Activated CD4-positive, alpha-beta T cell treated with anti-CD3 and anti-CD28 coated beads, Interleukin-2, amount 10 ng/mL, durations not matched to agents 24 days and 14 days (primary cell): Measurements from ENCODE around the gene CEP164. TPM values are rescaled to one million over a fixed set of nuclear protein-coding genes. Genes with fewer than 3 reads are reported as not detected.
"Not testable (repeated sequence)": the region's sequence is repeated elsewhere in the genome, so short reads cannot be mapped to it uniquely, and the experiment has no call there.

Source experiments
- DNase-seq: peaks from one replicate; pipeline ENCODE4 v3.0.0; 2022
- H3K27ac Mint-ChIP-seq: one replicate; pipeline ENCODE4 v1.8.0; 2022; ENCODE audit warnings: mild to moderate bottlenecking, mixed read lengths
- H3K27me3 Mint-ChIP-seq: one replicate; pipeline ENCODE4 v1.8.0; 2022; ENCODE audit warnings: mixed read lengths
- H3K36me3 Mint-ChIP-seq: one replicate; pipeline ENCODE4 v1.8.0; 2022; ENCODE audit warnings: low read depth, mild to moderate bottlenecking, mixed read lengths
- H3K4me1 Mint-ChIP-seq: one replicate; pipeline ENCODE4 v1.8.0; 2021; ENCODE audit warnings: mixed read lengths
- H3K4me3 Mint-ChIP-seq: one replicate; pipeline ENCODE4 v1.8.0; 2022; ENCODE audit warnings: mild to moderate bottlenecking, moderate library complexity, mixed read lengths
- H3K9me3 Mint-ChIP-seq: one replicate; pipeline ENCODE4 v1.8.0; 2021; ENCODE audit warnings: mixed read lengths
- intact Hi-C: fragments of 100-400 bp; cut with micrococcal nuclease; formaldehyde crosslinking; loops from one replicate; pipeline ENCODE4 v1.15.1; 2023
- total RNA-seq: library from RNA; stranded (reverse); gene quantifications from 2 replicates; pipeline ENCODE4 v1.2.3, GENCODE V29; 2022

Gene CEP164
- total RNA-seq, 1 donor from 2014 or later = 39.0 TPM

- Mint-ChIP-seq H3K27me3 (peaks cover 60% of the 10 kb centered on the region), H3K4me1 (peaks cover 4% of the 10 kb centered on the region), H3K27ac (no peak overlapping the region), H3K9me3 (no peaks in the 10 kb centered on the region), H3K4me3 (peak overlapping the region; percentile 68), H3K36me3 (no peaks in the 10 kb centered on the region)
- intact Hi-C loops = no loop called here
- no peak for DNase-seq
These were observed 12.1 kb upstream of the CEP164 start for GRCh38 chr11:117315285-117316196.

GRCh38 chr11:117316197-117316961 lies 11.3 kb upstream of the CEP164 start, which contains the start of gene BACE1:
Gene BACE1 (minus strand): TSS chr11:117316256. CDS start chr11:117315795, 461 bp downstream.
- H3K4me3 Mint-ChIP-seq = peak within 1 kb of the TSS; percentile 68
- H3K36me3 Mint-ChIP-seq = no peaks in the 10 kb centered on the region
- H3K9me3 Mint-ChIP-seq = no peaks in the 10 kb centered on the region
- no peak within 1 kb of the TSS for H3K27ac Mint-ChIP-seq
- H3K27me3 Mint-ChIP-seq = peaks cover 61% of the 10 kb centered on the region
- H3K4me1 Mint-ChIP-seq = peaks cover 4% of the 10 kb centered on the region
- intact Hi-C loops = no loop called here
- DNase-seq = peak; percentile 71

GRCh38 chr11:117318738-117319137 lies 8.9 kb upstream of the CEP164 start:
- intact Hi-C loops = no loop called here
- DNase-seq = no peak
- H3K27me3 Mint-ChIP-seq = peaks cover 53% of the 10 kb centered on the region
- peaks cover 4% of the 10 kb centered on the region for H3K4me1 Mint-ChIP-seq
- H3K4me3 Mint-ChIP-seq = no peak overlapping the region
- H3K9me3 Mint-ChIP-seq = no peaks in the 10 kb centered on the region
- H3K36me3 Mint-ChIP-seq = no peaks in the 10 kb centered on the region
- no peak overlapping the region for H3K27ac Mint-ChIP-seq

- Mint-ChIP-seq H3K36me3 (no peaks in the 10 kb centered on the region), H3K9me3 (no peaks in the 10 kb centered on the region), H3K4me1 (peaks cover 4% of the 10 kb centered on the region), H3K4me3 (no peak overlapping the region), H3K27me3 (peaks cover 49% of the 10 kb centered on the region), H3K27ac (no peak overlapping the region)
- no peak for DNase-seq
- intact Hi-C loops = no loop called here
These were observed 8.3 kb upstream of the CEP164 start for GRCh38 chr11:117319214-117319840.

- not testable (repeated sequence) for H3K27ac Mint-ChIP-seq, H3K36me3 Mint-ChIP-seq, H3K27me3 Mint-ChIP-seq, H3K9me3 Mint-ChIP-seq, H3K4me3 Mint-ChIP-seq, DNase-seq
- H3K4me1 Mint-ChIP-seq = peaks cover 12% of the 10 kb centered on the region
- intact Hi-C loops = loop anchor here (1.0 to 2.0 kb wide), 2 partner anchors 97 to 148 kb away; partner anchors contain the start of gene SIDT2
These were observed 443 bp upstream of the CEP164 start for GRCh38 chr11:117327255-117327566.

GRCh38 chr11:117328375-117329010 lies 839 bp downstream of the CEP164 start:
- intact Hi-C loops = no loop called here
- Mint-ChIP-seq H3K27me3 (peaks cover 5% of the 10 kb centered on the region), H3K36me3 (no peaks in the 10 kb centered on the region), H3K4me3 (no peak overlapping the region), H3K9me3 (no peaks in the 10 kb centered on the region), H3K4me1 (peaks cover 15% of the 10 kb centered on the region), H3K27ac (no peak overlapping the region)
- DNase-seq = no peak

GRCh38 chr11:117332843-117333242 lies 5.2 kb downstream of the CEP164 start:
- DNase-seq = no peak
- Mint-ChIP-seq H3K4me1 (peaks cover 10% of the 10 kb centered on the region), H3K27me3 (no peaks in the 10 kb centered on the region), H3K4me3 (no peak overlapping the region), H3K9me3 (no peaks in the 10 kb centered on the region), H3K27ac (no peak overlapping the region), H3K36me3 (peaks cover 5% of the 10 kb centered on the region)
- intact Hi-C loops = no loop called here

- H3K4me1 Mint-ChIP-seq = peaks cover 10% of the 10 kb centered on the region
These were observed 6.3 kb downstream of the CEP164 start for GRCh38 chr11:117333917-117334316.

GRCh38 chr11:117334896-117335295 lies 7.2 kb downstream of the CEP164 start:
- no peaks in the 10 kb centered on the region for H3K27me3 Mint-ChIP-seq
- H3K36me3 Mint-ChIP-seq = peaks cover 10% of the 10 kb centered on the region
- peaks cover 10% of the 10 kb centered on the region for H3K4me1 Mint-ChIP-seq
- intact Hi-C loops = no loop called here
- H3K9me3 Mint-ChIP-seq = no peaks in the 10 kb centered on the region
- DNase-seq = no peak
- H3K4me3 Mint-ChIP-seq = no peak overlapping the region
- no peak overlapping the region for H3K27ac Mint-ChIP-seq

More at GRCh38 chr11:117333917-117334316, 6.3 kb downstream of the CEP164 start:
- H3K27ac Mint-ChIP-seq = no peak overlapping the region
- H3K36me3 Mint-ChIP-seq = peaks cover 9% of the 10 kb centered on the region
- H3K4me3 Mint-ChIP-seq = no peak overlapping the region
- H3K9me3 Mint-ChIP-seq = no peaks in the 10 kb centered on the region
- no peaks in the 10 kb centered on the region for H3K27me3 Mint-ChIP-seq
- intact Hi-C loops = no loop called here
- DNase-seq = no peak

- intact Hi-C loops = no loop called here
- H3K4me3 Mint-ChIP-seq = no peak overlapping the region
- H3K27ac Mint-ChIP-seq = no peak overlapping the region
These were observed 7.7 kb downstream of the CEP164 start for GRCh38 chr11:117335399-117335798.

GRCh38 chr11:117337076-117337475 lies 9.4 kb downstream of the CEP164 start:
- Mint-ChIP-seq H3K36me3 (peaks cover 15% of the 10 kb centered on the region), H3K27me3 (no peaks in the 10 kb centered on the region), H3K27ac (no peak overlapping the region), H3K4me3 (no peak overlapping the region), H3K9me3 (no peaks in the 10 kb centered on the region), H3K4me1 (peaks cover 3% of the 10 kb centered on the region)
- intact Hi-C loops = no loop called here
- DNase-seq = no peak

More at GRCh38 chr11:117335399-117335798, 7.7 kb downstream of the CEP164 start:
- H3K36me3 Mint-ChIP-seq = peaks cover 10% of the 10 kb centered on the region
- H3K4me1 Mint-ChIP-seq = peaks cover 6% of the 10 kb centered on the region
- H3K27me3 Mint-ChIP-seq = no peaks in the 10 kb centered on the region
- no peaks in the 10 kb centered on the region for H3K9me3 Mint-ChIP-seq
- DNase-seq = no peak

- Mint-ChIP-seq H3K27ac (no peak overlapping the region), H3K27me3 (no peaks in the 10 kb centered on the region), H3K4me1 (no peaks in the 10 kb centered on the region), H3K36me3 (peaks cover 18% of the 10 kb centered on the region), H3K4me3 (no peak overlapping the region), H3K9me3 (no peaks in the 10 kb centered on the region)
- DNase-seq = no peak
- intact Hi-C loops = no loop called here
These were observed 17.4 kb downstream of the CEP164 start for GRCh38 chr11:117345039-117345438.

- no peaks in the 10 kb centered on the region for H3K9me3 Mint-ChIP-seq
- H3K4me1 Mint-ChIP-seq = no peaks in the 10 kb centered on the region
- H3K36me3 Mint-ChIP-seq = peaks cover 17% of the 10 kb centered on the region
- no peak overlapping the region for H3K27ac Mint-ChIP-seq
- no peaks in the 10 kb centered on the region for H3K27me3 Mint-ChIP-seq
- no peak overlapping the region for H3K4me3 Mint-ChIP-seq
- intact Hi-C loops = no loop called here
- no peak for DNase-seq
These were observed 26.9 kb downstream of the CEP164 start for GRCh38 chr11:117354550-117354949.
